ENCODE data around the gene PROC.

The PROC gene

GRCh38 chr2:127418300-127419111, at the start of gene PROC:
Gene PROC, plus strand, starts transcription at chr2:127418427. Its CDS starts 1,516 bp downstream, at chr2:127419943.
- no peak for TF ChIP-seq CTCF (IDR thresholded peaks at IDR 0.05; ENCODE audit: low read depth, low read length, missing control alignments)
- H3K4me3 ChIP-seq (replicated peaks; ENCODE audit: low read depth, low read length), result no peak within 1 kb of the TSS
- DNase-seq (ENCODE audit: extremely low read depth, low read depth), result no peak

- no peak for DNase-seq (ENCODE audit: extremely low read depth, low read depth)
Observed at GRCh38 chr2:127370010-127370409, 48.2 kb upstream of the PROC start.

GRCh38 chr2:127371037-127371436, 47.2 kb upstream of the PROC start:
- no peak for TF ChIP-seq CTCF (IDR thresholded peaks at IDR 0.05; ENCODE audit: low read depth, low read length, missing control alignments)
- no peak for DNase-seq (ENCODE audit: extremely low read depth, low read depth)
- H3K4me3 ChIP-seq (replicated peaks; ENCODE audit: low read depth, low read length), result no peak overlapping the region

More at GRCh38 chr2:127370010-127370409, 48.2 kb upstream of the PROC start:
- no peak for TF ChIP-seq CTCF (IDR thresholded peaks at IDR 0.05; ENCODE audit: low read depth, low read length, missing control alignments)
- H3K4me3 ChIP-seq (replicated peaks; ENCODE audit: low read depth, low read length), result no peak overlapping the region

GRCh38 chr2:127373362-127374083, 44.7 kb upstream of the PROC start:
- no peak for DNase-seq (ENCODE audit: extremely low read depth, low read depth)
- H3K4me3 ChIP-seq (replicated peaks; ENCODE audit: low read depth, low read length), result no peak overlapping the region
- TF ChIP-seq CTCF (IDR thresholded peaks at IDR 0.05; ENCODE audit: low read depth, low read length, missing control alignments), result no peak

- H3K4me3 ChIP-seq (replicated peaks; ENCODE audit: low read depth, low read length), result no peak overlapping the region
- DNase-seq (ENCODE audit: extremely low read depth, low read depth), result no peak
- no peak for TF ChIP-seq CTCF (IDR thresholded peaks at IDR 0.05; ENCODE audit: low read depth, low read length, missing control alignments)
Observed at GRCh38 chr2:127376257-127376656, 42.0 kb upstream of the PROC start.

- H3K4me3 ChIP-seq (replicated peaks; ENCODE audit: low read depth, low read length), result no peak overlapping the region
- no peak for DNase-seq (ENCODE audit: extremely low read depth, low read depth)
- TF ChIP-seq CTCF (IDR thresholded peaks at IDR 0.05; ENCODE audit: low read depth, low read length, missing control alignments), result no peak
Observed at GRCh38 chr2:127377262-127377661, 41.0 kb upstream of the PROC start.
